ENCODE results near the gene NCBP1. TPM values are rescaled to one million over a fixed set of nuclear protein-coding genes. Genes with fewer than 3 reads are reported as not detected.
"Not testable (repeated sequence)": the region's sequence is repeated elsewhere in the genome, so short reads cannot be mapped to it uniquely, and the experiment has no call there.

NCBP1 gene
- total RNA-seq, 3 donors from 2014 or later: 25.0 to 33.2 (median 30.2) TPM

- Histone ChIP-seq H3K27ac (peak within 1 kb of the TSS; percentile 93 to 97), H3K9me3 (no peaks in the 10 kb centered on the region), H3K4me1 (peaks cover 0 to 16% of the 10 kb centered on the region in 2 donors), H3K27me3 (no peaks in the 10 kb centered on the region), H3K4me3 (peak within 1 kb of the TSS; percentile 84 to 89 (median 87)), H3K36me3 (no peaks in the 10 kb centered on the region)
- DNase-seq (ENCODE audit: low spot score in 2 of 2): peak; percentile 92 to 96
- TF ChIP-seq POLR2A (IDR thresholded peaks at IDR 0.05) (peak; percentile 64), POLR2AphosphoS5 (IDR thresholded peaks at IDR 0.05) (peak in 2 of 3 donors; percentile 24 to 78), CTCF (IDR thresholded peaks at IDR 0.05) (peak in 1 of 3 donors; percentile 8)
- intact Hi-C loops (cut with DNase I; ENCODE audit: low total_unique reads): no loop called here
Observed at GRCh38 chr9:97696803-97697601, 63.4 kb downstream of the NCBP1 start, which contains the start of gene XPA. Gene XPA, minus strand, starts transcription at chr9:97697340. Its CDS starts 48 bp downstream, at chr9:97697292.

- Histone ChIP-seq H3K27me3 (no peaks in the 10 kb centered on the region), H3K27ac (peak overlapping the region; percentile 93 to 97), H3K36me3 (no peaks in the 10 kb centered on the region), H3K4me1 (peaks cover 0 to 16% of the 10 kb centered on the region in 2 donors), H3K4me3 (peak overlapping the region; percentile 84 to 89 (median 87)), H3K9me3 (no peaks in the 10 kb centered on the region)
- DNase-seq (ENCODE audit: low spot score in 2 of 2): no peak
- no peak for TF ChIP-seq POLR2AphosphoS5 (IDR thresholded peaks at IDR 0.05)
- no peak for TF ChIP-seq POLR2A (IDR thresholded peaks at IDR 0.05)
- TF ChIP-seq CTCF (IDR thresholded peaks at IDR 0.05): no peak
- intact Hi-C loops (cut with DNase I; ENCODE audit: low total_unique reads): no loop called here
Observed at GRCh38 chr9:97697837-97698236, 64.2 kb downstream of the NCBP1 start.

- DNase-seq (ENCODE audit: low spot score in 2 of 2): no peak
- H3K27me3 ChIP-seq: no peaks in the 10 kb centered on the region
- peaks cover 0 to 16% of the 10 kb centered on the region in 2 donors for H3K4me1 ChIP-seq
- no peak overlapping the region for H3K4me3 ChIP-seq
- no peak for TF ChIP-seq CTCF (IDR thresholded peaks at IDR 0.05)
- no peak for TF ChIP-seq POLR2A (IDR thresholded peaks at IDR 0.05)
- no peak for TF ChIP-seq POLR2AphosphoS5 (IDR thresholded peaks at IDR 0.05)
- intact Hi-C loops (cut with DNase I; ENCODE audit: low total_unique reads): no loop called here
- H3K9me3 ChIP-seq: no peaks in the 10 kb centered on the region
- no peaks in the 10 kb centered on the region for H3K36me3 ChIP-seq
- H3K27ac ChIP-seq: no peak overlapping the region
Observed at GRCh38 chr9:97698865-97699264, 65.2 kb downstream of the NCBP1 start.

- intact Hi-C loops (cut with DNase I; ENCODE audit: low total_unique reads); H3K9me3 ChIP-seq; H3K36me3 ChIP-seq; H3K27ac ChIP-seq; H3K4me3 ChIP-seq; H3K27me3 ChIP-seq; DNase-seq (ENCODE audit: low spot score in 2 of 2): not testable (repeated sequence)
- H3K4me1 ChIP-seq: peaks cover 0 to 16% of the 10 kb centered on the region in 2 donors
Observed at GRCh38 chr9:97699281-97699680, 65.7 kb downstream of the NCBP1 start.

- H3K9me3 ChIP-seq; H3K4me3 ChIP-seq; DNase-seq (ENCODE audit: low spot score in 2 of 2); H3K27me3 ChIP-seq; H3K36me3 ChIP-seq; H3K27ac ChIP-seq; intact Hi-C loops (cut with DNase I; ENCODE audit: low total_unique reads): not testable (repeated sequence)
- H3K4me1 ChIP-seq: peaks cover 0 to 16% of the 10 kb centered on the region in 2 donors
Observed at GRCh38 chr9:97699824-97700223, 66.2 kb downstream of the NCBP1 start.

All from breast epithelium (tissue), 4 donors.